Chondrocyte (in vitro differentiated cells): ENCODE data around the gene FAM177A1. TPM values are rescaled to one million over a fixed set of nuclear protein-coding genes. Genes with fewer than 3 reads are reported as not detected.
"Not testable (repeated sequence)": the region's sequence is repeated elsewhere in the genome, so short reads cannot be mapped to it uniquely, and the experiment has no call there.

Experiments used
- DNase-seq: peaks from one replicate; pipeline ENCODE4 v3.0.0; 2021; ENCODE audit warnings: mixed read lengths, low spot score
- H3K27ac Mint-ChIP-seq: one replicate; pipeline ENCODE4 v1.8.0; 2021; ENCODE audit warnings: mild to moderate bottlenecking, moderate library complexity, mixed read lengths; ENCODE audit not compliant: unreplicated experiment
- H3K27me3 Mint-ChIP-seq: 2 replicates; pipeline ENCODE4 v1.8.0; 2021; ENCODE audit warnings: low read depth, mixed read lengths
- H3K36me3 Mint-ChIP-seq: 2 replicates; pipeline ENCODE4 v1.8.0; 2021; ENCODE audit warnings: low read depth, mixed read lengths
- H3K4me1 Mint-ChIP-seq: 2 replicates; pipeline ENCODE4 v1.8.0; 2021; ENCODE audit warnings: low read depth, mild to moderate bottlenecking, mixed read lengths
- H3K4me3 Mint-ChIP-seq: one replicate; pipeline ENCODE4 v1.8.0; 2021; ENCODE audit warnings: mild to moderate bottlenecking, moderate library complexity, mixed read lengths; ENCODE audit not compliant: unreplicated experiment
- H3K9me3 Mint-ChIP-seq: 2 replicates; pipeline ENCODE4 v1.8.0; 2021; ENCODE audit warnings: low read depth, mixed read lengths
- total RNA-seq: library from RNA; stranded (reverse); gene quantifications from 3 replicates; pipeline ENCODE4 v1.2.1, GENCODE V29; 2021
- TF ChIP-seq, protein P1 (sequence below): fragments of 200-600 bp; sonication (generic); IDR thresholded peaks from 2 replicates; pipeline ENCODE4 v1.5.0; 2021; ENCODE audit warnings: antibody characterized with exemption, mild to moderate bottlenecking, moderate library complexity

FAM177A1 gene
- total RNA-seq, 1 donor from 2014 or later, result 103 TPM

DNA sequence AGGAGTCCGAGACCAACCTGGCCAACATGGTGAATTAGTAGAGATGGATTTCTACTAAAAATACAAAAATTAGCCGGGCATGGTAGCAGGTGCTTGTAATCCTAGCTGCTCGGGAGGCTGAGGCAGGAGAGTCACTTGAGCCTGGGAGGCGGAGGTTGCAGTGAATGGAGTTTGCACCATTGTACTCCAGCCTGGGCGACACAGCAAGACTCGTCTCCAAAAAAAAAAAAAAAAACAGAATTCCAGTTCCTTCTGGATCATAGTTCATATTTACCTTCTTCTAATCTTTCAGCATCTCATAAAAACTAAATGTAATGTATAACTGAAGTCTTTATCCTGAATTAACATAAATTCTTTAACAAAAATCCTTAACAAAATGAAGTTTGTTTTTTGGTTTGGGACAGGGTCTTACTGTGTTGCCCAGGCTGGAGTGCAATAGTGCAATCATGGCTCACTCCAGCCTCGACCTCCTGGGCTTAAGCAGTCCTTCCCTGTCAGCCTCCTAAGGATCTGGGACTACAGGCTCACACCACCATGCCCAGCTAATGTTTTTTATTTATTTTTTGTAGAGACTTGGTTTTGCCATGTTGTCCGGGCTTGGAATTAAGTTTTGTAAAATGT, 37.6 kb downstream of the FAM177A1 start:
- H3K4me1 Mint-ChIP-seq, result no peaks in the 10 kb centered on the region
- no peaks in the 10 kb centered on the region for H3K9me3 Mint-ChIP-seq
- no peak for DNase-seq
- TF ChIP-seq, protein P1, sequence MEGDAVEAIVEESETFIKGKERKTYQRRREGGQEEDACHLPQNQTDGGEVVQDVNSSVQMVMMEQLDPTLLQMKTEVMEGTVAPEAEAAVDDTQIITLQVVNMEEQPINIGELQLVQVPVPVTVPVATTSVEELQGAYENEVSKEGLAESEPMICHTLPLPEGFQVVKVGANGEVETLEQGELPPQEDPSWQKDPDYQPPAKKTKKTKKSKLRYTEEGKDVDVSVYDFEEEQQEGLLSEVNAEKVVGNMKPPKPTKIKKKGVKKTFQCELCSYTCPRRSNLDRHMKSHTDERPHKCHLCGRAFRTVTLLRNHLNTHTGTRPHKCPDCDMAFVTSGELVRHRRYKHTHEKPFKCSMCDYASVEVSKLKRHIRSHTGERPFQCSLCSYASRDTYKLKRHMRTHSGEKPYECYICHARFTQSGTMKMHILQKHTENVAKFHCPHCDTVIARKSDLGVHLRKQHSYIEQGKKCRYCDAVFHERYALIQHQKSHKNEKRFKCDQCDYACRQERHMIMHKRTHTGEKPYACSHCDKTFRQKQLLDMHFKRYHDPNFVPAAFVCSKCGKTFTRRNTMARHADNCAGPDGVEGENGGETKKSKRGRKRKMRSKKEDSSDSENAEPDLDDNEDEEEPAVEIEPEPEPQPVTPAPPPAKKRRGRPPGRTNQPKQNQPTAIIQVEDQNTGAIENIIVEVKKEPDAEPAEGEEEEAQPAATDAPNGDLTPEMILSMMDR, result no peak
- no peaks in the 10 kb centered on the region for H3K27me3 Mint-ChIP-seq
- H3K36me3 Mint-ChIP-seq, result peaks cover 20% of the 10 kb centered on the region
- no peak overlapping the region for H3K4me3 Mint-ChIP-seq
- H3K27ac Mint-ChIP-seq, result no peak overlapping the region

DNA sequence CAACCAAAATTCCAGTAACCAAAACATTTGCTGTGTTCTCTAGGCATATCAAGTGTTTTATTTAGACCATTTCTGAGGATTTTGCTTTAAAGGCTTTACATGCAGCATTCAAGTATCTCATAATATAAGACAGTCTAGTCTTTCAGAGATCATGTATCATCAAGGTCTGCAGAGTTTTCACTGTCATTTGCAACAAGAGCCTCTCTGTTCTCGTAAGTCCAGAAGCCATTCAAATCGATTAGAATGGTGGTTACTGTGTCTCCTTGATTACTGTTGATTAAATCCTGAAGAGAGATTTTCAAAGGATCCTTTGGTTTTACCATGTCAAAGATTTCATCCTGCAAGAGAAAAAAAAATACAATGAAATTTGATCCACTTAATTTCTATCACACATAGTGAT, 39.4 kb downstream of the FAM177A1 start:
- H3K4me1 Mint-ChIP-seq, result no peaks in the 10 kb centered on the region
- no peaks in the 10 kb centered on the region for H3K9me3 Mint-ChIP-seq
- no peak overlapping the region for H3K4me3 Mint-ChIP-seq
- no peak overlapping the region for H3K27ac Mint-ChIP-seq
- peaks cover 17% of the 10 kb centered on the region for H3K36me3 Mint-ChIP-seq
- no peak for DNase-seq
- TF ChIP-seq, protein P1, result no peak
- no peaks in the 10 kb centered on the region for H3K27me3 Mint-ChIP-seq

DNA sequence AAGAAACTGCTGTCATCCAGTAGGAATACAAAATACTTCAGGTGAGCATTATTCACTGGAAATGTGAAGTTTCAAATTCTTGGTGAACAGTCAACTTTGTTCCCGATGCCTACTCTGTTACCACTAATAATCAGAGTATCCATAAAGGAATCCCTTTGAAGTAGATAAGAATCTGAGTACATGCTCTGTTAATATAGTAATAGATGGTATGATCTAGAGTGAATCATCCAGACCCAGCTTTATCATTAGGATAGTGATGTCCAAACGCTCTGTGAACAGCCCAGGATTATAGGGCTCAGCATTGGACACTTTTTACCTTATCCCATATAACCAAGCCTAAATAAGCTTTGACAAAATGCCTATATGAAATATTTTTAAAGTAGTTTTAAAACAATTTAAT, 42.4 kb downstream of the FAM177A1 start:
- Mint-ChIP-seq H3K4me1 (no peaks in the 10 kb centered on the region), H3K4me3 (no peak overlapping the region), H3K36me3 (peaks cover 20% of the 10 kb centered on the region), H3K9me3 (no peaks in the 10 kb centered on the region), H3K27ac (peak overlapping the region; percentile 55), H3K27me3 (no peaks in the 10 kb centered on the region)
- DNase-seq, result no peak
- TF ChIP-seq, protein P1, result no peak

DNA sequence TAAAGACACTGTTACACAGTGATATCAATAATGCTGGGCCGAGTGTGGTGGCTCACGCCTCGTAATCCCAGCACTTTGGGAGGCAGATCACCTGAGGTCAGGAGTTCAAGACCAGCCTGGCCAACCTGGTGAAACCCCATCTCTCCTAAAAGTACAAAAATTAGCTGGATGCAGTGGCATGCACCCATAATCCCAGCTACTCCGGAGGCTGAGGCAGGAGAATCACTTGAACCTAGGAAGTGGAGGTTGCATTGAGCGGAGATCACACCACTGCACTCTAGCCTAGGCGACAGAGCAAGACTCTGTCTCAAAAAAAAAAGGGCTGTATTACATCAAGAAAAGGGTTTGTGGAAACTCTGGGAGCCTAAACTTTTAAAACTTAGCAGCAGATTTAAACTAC, 48.6 kb downstream of the FAM177A1 start:
- peaks cover 18% of the 10 kb centered on the region for H3K36me3 Mint-ChIP-seq
- not testable (repeated sequence) for H3K9me3 Mint-ChIP-seq, H3K4me3 Mint-ChIP-seq, H3K27ac Mint-ChIP-seq, H3K27me3 Mint-ChIP-seq, DNase-seq, H3K4me1 Mint-ChIP-seq

DNA sequence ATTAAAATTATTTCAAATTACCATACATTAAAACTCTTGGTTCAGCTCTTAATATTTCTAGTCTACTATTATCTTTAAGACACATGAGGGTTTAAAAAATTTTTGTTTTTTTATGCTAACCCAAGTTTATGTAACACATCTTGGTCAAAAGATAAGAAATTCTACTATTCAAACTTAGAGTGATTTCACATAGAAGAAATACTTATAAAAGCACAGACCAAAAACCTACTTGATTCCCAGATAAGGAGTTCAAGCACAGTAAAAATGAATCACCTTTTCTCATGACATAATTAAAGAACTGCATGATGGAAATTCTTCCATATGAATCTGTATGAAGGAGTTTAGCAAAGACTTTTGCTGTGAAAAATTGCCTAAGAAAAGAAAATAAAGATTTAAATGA, 61.8 kb downstream of the FAM177A1 start:
- Mint-ChIP-seq H3K4me3 (no peak overlapping the region), H3K4me1 (peaks cover 9% of the 10 kb centered on the region), H3K9me3 (no peaks in the 10 kb centered on the region), H3K27ac (no peak overlapping the region), H3K36me3 (peaks cover 39% of the 10 kb centered on the region), H3K27me3 (no peaks in the 10 kb centered on the region)
- no peak for DNase-seq
- TF ChIP-seq, protein P1, result no peak

DNA sequence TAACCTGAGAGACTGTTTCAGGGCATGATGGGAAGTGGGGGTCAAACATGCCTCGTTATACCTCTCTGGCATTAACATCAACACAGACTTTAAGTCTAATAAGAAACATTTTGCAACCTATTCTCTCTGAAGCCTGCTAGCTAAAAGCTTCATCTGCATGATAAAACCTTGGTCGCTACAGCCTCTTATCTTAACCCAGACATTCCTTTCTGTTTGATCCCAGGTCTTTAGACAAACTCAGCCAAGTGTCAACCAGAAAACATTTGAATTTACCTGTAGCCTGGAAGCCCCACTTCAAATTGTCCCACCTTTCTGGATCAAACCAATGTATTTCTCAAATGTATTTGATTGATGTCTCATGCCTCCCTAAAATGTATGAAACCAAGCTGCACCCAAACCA, 66.6 kb downstream of the FAM177A1 start:
- Mint-ChIP-seq H3K4me1 (peaks cover 21% of the 10 kb centered on the region), H3K27me3 (no peaks in the 10 kb centered on the region), H3K36me3 (peaks cover 35% of the 10 kb centered on the region), H3K9me3 (no peaks in the 10 kb centered on the region), H3K27ac (peak overlapping the region; percentile 25), H3K4me3 (no peak overlapping the region)
- DNase-seq, result no peak
- TF ChIP-seq, protein P1, result no peak
